GM23338 (cell line): ENCODE results near the gene SUGCT. TPM values are rescaled to one million over a fixed set of nuclear protein-coding genes. Genes with fewer than 3 reads are reported as not detected.
"Not testable (repeated sequence)": the region's sequence is repeated elsewhere in the genome, so short reads cannot be mapped to it uniquely, and the experiment has no call there.

Source experiments
- ATAC-seq: fragments of 200-7000 bp; cut with Tn5 transposase; 3 replicates; pipeline ENCODE4 v1.9.1; 2020
- DNase-seq: peaks from one replicate; pipeline ENCODE4 v3.0.0-alpha.2; 2015; ENCODE audit warnings: low spot score
- H2AFZ ChIP-seq: fragments of 200-600 bp; sonication (generic); 2 replicates; pipeline ENCODE4 v1.8.0; 2016; ENCODE audit warnings: antibody characterized with exemption, mild to moderate bottlenecking, moderate library complexity
- H3F3A ChIP-seq: fragments of 200-600 bp; sonication (generic); replicated peaks from 2 replicates; pipeline ENCODE4 v1.8.0; 2017; ENCODE audit warnings: antibody characterized with exemption, mixed run types, low read depth
- H3K27ac ChIP-seq: fragments of 200-600 bp; sonication (generic); 2 replicates; pipeline ENCODE4 v1.6.1; 2016; ENCODE audit warnings: low read depth
- H3K27me3 ChIP-seq: fragments of 200-600 bp; sonication (generic); 2 replicates; pipeline ENCODE4 v1.8.0; 2016; ENCODE audit warnings: mild to moderate bottlenecking, mixed run types, moderate library complexity; ENCODE audit not compliant: insufficient read depth
- H3K36me3 ChIP-seq: fragments of 200-600 bp; sonication (generic); 2 replicates; pipeline ENCODE4 v1.8.0; 2016; ENCODE audit warnings: mild to moderate bottlenecking; ENCODE audit not compliant: insufficient read depth
- H3K4me1 ChIP-seq: fragments of 200-600 bp; sonication (generic); 2 replicates; pipeline ENCODE4 v1.8.0; 2016; ENCODE audit warnings: mild to moderate bottlenecking, moderate library complexity; ENCODE audit not compliant: insufficient read depth
- H3K4me2 ChIP-seq: fragments of 200-600 bp; sonication (generic); 2 replicates; pipeline ENCODE4 v1.7.1; 2017; ENCODE audit warnings: mixed run types
- H3K4me3 ChIP-seq: fragments of 200-600 bp; sonication (generic); 2 replicates; pipeline ENCODE4 v1.6.1; 2016; ENCODE audit warnings: mixed run types
- H3K79me2 ChIP-seq: fragments of 200-600 bp; sonication (generic); replicated peaks from 2 replicates; pipeline ENCODE4 v1.8.0; 2017; ENCODE audit warnings: mild to moderate bottlenecking; ENCODE audit not compliant: insufficient read depth
- H3K9me2 ChIP-seq: fragments of 200-600 bp; sonication (generic); 2 replicates; pipeline ENCODE4 v1.8.0; 2017; ENCODE audit not compliant: insufficient read depth
- H4K20me1 ChIP-seq: fragments of 200-600 bp; sonication (generic); replicated peaks from 2 replicates; pipeline ENCODE4 v1.8.0; 2017; ENCODE audit warnings: mild to moderate bottlenecking; ENCODE audit not compliant: insufficient read depth
- H3K27ac Mint-ChIP-seq: 2 replicates; pipeline ENCODE4 v1.8.0; 2020; ENCODE audit warnings: inconsistent platforms, mild to moderate bottlenecking, moderate library complexity, mixed read lengths
- H3K27me3 Mint-ChIP-seq: 3 replicates; pipeline ENCODE4 v1.8.0; 2022; ENCODE audit warnings: low read depth, mild to moderate bottlenecking, moderate library complexity, mixed read lengths, inconsistent platforms; ENCODE audit not compliant: insufficient read depth, poor library complexity
- H3K36me3 Mint-ChIP-seq: 3 replicates; pipeline ENCODE4 v1.8.0; 2021; ENCODE audit warnings: low read depth, mild to moderate bottlenecking, inconsistent platforms, moderate library complexity, mixed read lengths
- H3K4me1 Mint-ChIP-seq: 3 replicates; pipeline ENCODE4 v1.8.0; 2020; ENCODE audit warnings: mild to moderate bottlenecking, inconsistent platforms, mixed read lengths
- H3K4me3 Mint-ChIP-seq: 3 replicates; pipeline ENCODE4 v1.8.0; 2021; ENCODE audit warnings: moderate library complexity, mild to moderate bottlenecking, inconsistent platforms, mixed read lengths
- H3K9me3 Mint-ChIP-seq: 3 replicates; pipeline ENCODE4 v1.8.0; 2020; ENCODE audit warnings: moderate library complexity, mild to moderate bottlenecking, inconsistent platforms, mixed read lengths
- POLR2AphosphoS5 ChIP-seq: IDR thresholded peaks from 2 replicates; pipeline ENCODE4 v1.6.1; 2016; ENCODE audit warnings: antibody characterized with exemption, low read depth
- polyA plus RNA-seq: library from polyadenylated mRNA; unstranded; fragments of >200 nt; fragmentation: Nextera tagmentation; extraction: Ambion mirVana; gene quantifications from 2 replicates; pipeline ENCODE4 v1.2.1, GENCODE V29; 2016
- total RNA-seq: library from RNA; depleted of rRNA; stranded (reverse); fragments of >200 nt; shearing (Covaris generic); gene quantifications from 2 replicates; pipeline ENCODE4 v1.2.3, GENCODE V29; 2014
- TF ChIP-seq, protein P1 (sequence below): fragments of 250-450 bp; sonication (Bioruptor Pico); IDR thresholded peaks from 2 replicates; pipeline ENCODE4 v1.5.0; 2020; ENCODE audit warnings: mild to moderate bottlenecking, moderate library complexity

SUGCT gene
- total and polyA plus RNA-seq, 2 experiments from 2014 or later = 4.2 to 5.6 TPM

- H3K9me3 Mint-ChIP-seq, H3K4me1 Mint-ChIP-seq, H3K4me1 ChIP-seq, H3F3A ChIP-seq, ATAC-seq, H3K36me3 ChIP-seq, H3K4me3 ChIP-seq, H4K20me1 ChIP-seq, H3K79me2 ChIP-seq, H3K27me3 Mint-ChIP-seq, H2AFZ ChIP-seq, H3K4me3 Mint-ChIP-seq, H3K27me3 ChIP-seq, H3K9me2 ChIP-seq, DNase-seq, H3K4me2 ChIP-seq, H3K27ac Mint-ChIP-seq, H3K27ac ChIP-seq, H3K36me3 Mint-ChIP-seq: not testable (repeated sequence)
These were observed 516.1 kb downstream of the SUGCT start for GRCh38 chr7:40650903-40651302.

GRCh38 chr7:40654171-40654570 lies 519.4 kb downstream of the SUGCT start:
- Mint-ChIP-seq H3K9me3 (no peaks in the 10 kb centered on the region), H3K4me3 (no peak overlapping the region), H3K27me3 (no peaks in the 10 kb centered on the region), H3K4me1 (no peaks in the 10 kb centered on the region), H3K27ac (no peak overlapping the region), H3K36me3 (0 out of 3 replicates have a peak, but pooled peaks cover 2% of the 10 kb centered on the region)
- DNase-seq = no peak
- Histone ChIP-seq H3K9me2 (no peaks in the 10 kb centered on the region), H2AFZ (no peak overlapping the region), H3K4me1 (no peaks in the 10 kb centered on the region), H3K4me2 (no peak overlapping the region), H3F3A (no peaks in the 10 kb centered on the region), H3K79me2 (no peaks in the 10 kb centered on the region), H4K20me1 (no peaks in the 10 kb centered on the region), H3K27ac (no peak overlapping the region), H3K27me3 (no peaks in the 10 kb centered on the region), H3K36me3 (no peaks in the 10 kb centered on the region), H3K4me3 (no peak overlapping the region)
- TF ChIP-seq, protein P1, sequence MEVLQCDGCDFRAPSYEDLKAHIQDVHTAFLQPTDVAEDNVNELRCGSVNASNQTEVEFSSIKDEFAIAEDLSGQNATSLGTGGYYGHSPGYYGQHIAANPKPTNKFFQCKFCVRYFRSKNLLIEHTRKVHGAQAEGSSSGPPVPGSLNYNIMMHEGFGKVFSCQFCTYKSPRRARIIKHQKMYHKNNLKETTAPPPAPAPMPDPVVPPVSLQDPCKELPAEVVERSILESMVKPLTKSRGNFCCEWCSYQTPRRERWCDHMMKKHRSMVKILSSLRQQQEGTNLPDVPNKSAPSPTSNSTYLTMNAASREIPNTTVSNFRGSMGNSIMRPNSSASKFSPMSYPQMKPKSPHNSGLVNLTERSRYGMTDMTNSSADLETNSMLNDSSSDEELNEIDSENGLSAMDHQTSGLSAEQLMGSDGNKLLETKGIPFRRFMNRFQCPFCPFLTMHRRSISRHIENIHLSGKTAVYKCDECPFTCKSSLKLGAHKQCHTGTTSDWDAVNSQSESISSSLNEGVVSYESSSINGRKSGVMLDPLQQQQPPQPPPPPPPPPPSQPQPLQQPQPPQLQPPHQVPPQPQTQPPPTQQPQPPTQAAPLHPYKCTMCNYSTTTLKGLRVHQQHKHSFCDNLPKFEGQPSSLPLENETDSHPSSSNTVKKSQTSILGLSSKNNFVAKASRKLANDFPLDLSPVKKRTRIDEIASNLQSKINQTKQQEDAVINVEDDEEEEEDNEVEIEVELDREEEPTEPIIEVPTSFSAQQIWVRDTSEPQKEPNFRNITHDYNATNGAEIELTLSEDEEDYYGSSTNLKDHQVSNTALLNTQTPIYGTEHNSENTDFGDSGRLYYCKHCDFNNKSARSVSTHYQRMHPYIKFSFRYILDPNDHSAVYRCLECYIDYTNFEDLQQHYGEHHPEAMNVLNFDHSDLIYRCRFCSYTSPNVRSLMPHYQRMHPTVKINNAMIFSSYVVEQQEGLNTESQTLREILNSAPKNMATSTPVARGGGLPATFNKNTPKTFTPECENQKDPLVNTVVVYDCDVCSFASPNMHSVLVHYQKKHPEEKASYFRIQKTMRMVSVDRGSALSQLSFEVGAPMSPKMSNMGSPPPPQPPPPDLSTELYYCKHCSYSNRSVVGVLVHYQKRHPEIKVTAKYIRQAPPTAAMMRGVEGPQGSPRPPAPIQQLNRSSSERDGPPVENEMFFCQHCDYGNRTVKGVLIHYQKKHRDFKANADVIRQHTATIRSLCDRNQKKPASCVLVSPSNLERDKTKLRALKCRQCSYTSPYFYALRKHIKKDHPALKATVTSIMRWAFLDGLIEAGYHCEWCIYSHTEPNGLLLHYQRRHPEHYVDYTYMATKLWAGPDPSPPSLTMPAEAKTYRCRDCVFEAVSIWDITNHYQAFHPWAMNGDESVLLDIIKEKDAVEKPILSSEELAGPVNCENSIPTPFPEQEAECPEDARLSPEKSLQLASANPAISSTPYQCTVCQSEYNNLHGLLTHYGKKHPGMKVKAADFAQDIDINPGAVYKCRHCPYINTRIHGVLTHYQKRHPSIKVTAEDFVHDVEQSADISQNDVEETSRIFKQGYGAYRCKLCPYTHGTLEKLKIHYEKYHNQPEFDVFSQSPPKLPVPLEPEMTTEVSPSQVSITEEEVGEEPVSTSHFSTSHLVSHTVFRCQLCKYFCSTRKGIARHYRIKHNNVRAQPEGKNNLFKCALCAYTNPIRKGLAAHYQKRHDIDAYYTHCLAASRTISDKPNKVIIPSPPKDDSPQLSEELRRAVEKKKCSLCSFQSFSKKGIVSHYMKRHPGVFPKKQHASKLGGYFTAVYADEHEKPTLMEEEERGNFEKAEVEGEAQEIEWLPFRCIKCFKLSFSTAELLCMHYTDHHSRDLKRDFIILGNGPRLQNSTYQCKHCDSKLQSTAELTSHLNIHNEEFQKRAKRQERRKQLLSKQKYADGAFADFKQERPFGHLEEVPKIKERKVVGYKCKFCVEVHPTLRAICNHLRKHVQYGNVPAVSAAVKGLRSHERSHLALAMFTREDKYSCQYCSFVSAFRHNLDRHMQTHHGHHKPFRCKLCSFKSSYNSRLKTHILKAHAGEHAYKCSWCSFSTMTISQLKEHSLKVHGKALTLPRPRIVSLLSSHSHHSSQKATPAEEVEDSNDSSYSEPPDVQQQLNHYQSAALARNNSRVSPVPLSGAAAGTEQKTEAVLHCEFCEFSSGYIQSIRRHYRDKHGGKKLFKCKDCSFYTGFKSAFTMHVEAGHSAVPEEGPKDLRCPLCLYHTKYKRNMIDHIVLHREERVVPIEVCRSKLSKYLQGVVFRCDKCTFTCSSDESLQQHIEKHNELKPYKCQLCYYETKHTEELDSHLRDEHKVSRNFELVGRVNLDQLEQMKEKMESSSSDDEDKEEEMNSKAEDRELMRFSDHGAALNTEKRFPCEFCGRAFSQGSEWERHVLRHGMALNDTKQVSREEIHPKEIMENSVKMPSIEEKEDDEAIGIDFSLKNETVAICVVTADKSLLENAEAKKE (CRISPR knock-in tag) = no peak
- no peak for TF ChIP-seq POLR2AphosphoS5
- ATAC-seq = no peak
